ENCODE data around the gene GABBR1.
A peak's percentile ranks its signal among the peaks of the same experiment; 100 is the strongest.

- TF ChIP-seq CTCF (IDR thresholded peaks at IDR 0.05; ENCODE audit: low read depth, low read length), result peak; percentile 71
- TF ChIP-seq EZH2phosphoT487 (IDR thresholded peaks at IDR 0.05; ENCODE audit: low read depth), result no peak
Measured at GRCh38 chr6:29649701-29650673, 17.0 kb upstream of the GABBR1 start.
